ENCODE data around the gene DMC1. TPM values are rescaled to one million over a fixed set of nuclear protein-coding genes. Genes with fewer than 3 reads are reported as not detected.
A peak's percentile ranks its signal among the peaks of the same experiment; 100 is the strongest.
"Not testable (repeated sequence)": the region's sequence is repeated elsewhere in the genome, so short reads cannot be mapped to it uniquely, and the experiment has no call there.

DMC1 gene
- total RNA-seq, result 1 to 10 TPM in 1 of 2 donors, not detected in 1; 3.1 TPM

- H3K4me3 ChIP-seq, result peak within 1 kb of the TSS; percentile 80
- no peaks in the 10 kb centered on the region for H3K9me3 ChIP-seq
- TF ChIP-seq CTCF (IDR thresholded peaks at IDR 0.05), result no peak
- peak; percentile 82 for DNase-seq (ENCODE audit: low spot score)
- H3K4me1 ChIP-seq (ENCODE audit: control insufficient read depth in 1 of 2, low read depth in 2 of 2), result peaks cover 22 to 51% of the 10 kb centered on the region in 2 donors
- no peaks in the 10 kb centered on the region for H3K36me3 ChIP-seq
- no peaks in the 10 kb centered on the region for H3K27me3 ChIP-seq (replicated peaks; ENCODE audit: insufficient read depth)
- ATAC-seq (ENCODE audit: insufficient number of reproducible peaks, low FRiP score, low read depth), result peak; percentile 74
- peak within 1 kb of the TSS; percentile 87 to 88 for H3K27ac ChIP-seq
These were observed at the start of gene DMC1 for GRCh38 chr22:38569972-38570778. DMC1 (minus strand) TSS chr22:38570183; CDS start chr22:38568256, 1,927 bp downstream.

GRCh38 chr22:38618682-38619081 lies 48.7 kb upstream of the DMC1 start:
- Histone ChIP-seq H3K4me1 (ENCODE audit: control insufficient read depth in 1 of 2, low read depth in 2 of 2) (no peaks in the 10 kb centered on the region), H3K9me3 (no peaks in the 10 kb centered on the region), H3K27me3 (replicated peaks; ENCODE audit: insufficient read depth) (no peaks in the 10 kb centered on the region), H3K4me3 (no peak overlapping the region), H3K36me3 (no peaks in the 10 kb centered on the region), H3K27ac (no peak overlapping the region)
- ATAC-seq (ENCODE audit: insufficient number of reproducible peaks, low FRiP score, low read depth) (no peak), DNase-seq (ENCODE audit: low spot score) (no peak)
- TF ChIP-seq CTCF (IDR thresholded peaks at IDR 0.05), result no peak

- Histone ChIP-seq H3K4me1 (ENCODE audit: control insufficient read depth in 1 of 2, low read depth in 2 of 2) (no peaks in the 10 kb centered on the region), H3K27me3 (replicated peaks; ENCODE audit: insufficient read depth) (no peaks in the 10 kb centered on the region), H3K9me3 (no peaks in the 10 kb centered on the region), H3K27ac (no peak overlapping the region), H3K36me3 (no peaks in the 10 kb centered on the region), H3K4me3 (no peak overlapping the region)
- ATAC-seq (ENCODE audit: insufficient number of reproducible peaks, low FRiP score, low read depth), result no peak
- TF ChIP-seq CTCF (IDR thresholded peaks at IDR 0.05), result no peak
- no peak for DNase-seq (ENCODE audit: low spot score)
These were observed 48.3 kb upstream of the DMC1 start for GRCh38 chr22:38618258-38618657.

- H3K36me3 ChIP-seq; H3K27ac ChIP-seq; DNase-seq (ENCODE audit: low spot score); ATAC-seq (ENCODE audit: insufficient number of reproducible peaks, low FRiP score, low read depth); H3K9me3 ChIP-seq; H3K27me3 ChIP-seq (replicated peaks; ENCODE audit: insufficient read depth); H3K4me3 ChIP-seq; H3K4me1 ChIP-seq (ENCODE audit: control insufficient read depth in 1 of 2, low read depth in 2 of 2): not testable (repeated sequence)
These were observed 45.1 kb upstream of the DMC1 start for GRCh38 chr22:38615064-38615405.

GRCh38 chr22:38614332-38615063 lies 44.5 kb upstream of the DMC1 start:
- no peak overlapping the region for H3K27ac ChIP-seq
- ATAC-seq (ENCODE audit: insufficient number of reproducible peaks, low FRiP score, low read depth), result no peak
- H3K4me1 ChIP-seq (ENCODE audit: control insufficient read depth in 1 of 2, low read depth in 2 of 2), result no peaks in the 10 kb centered on the region
- H3K9me3 ChIP-seq, result no peaks in the 10 kb centered on the region
- no peaks in the 10 kb centered on the region for H3K36me3 ChIP-seq
- no peak overlapping the region for H3K4me3 ChIP-seq
- no peak for DNase-seq (ENCODE audit: low spot score)
- no peaks in the 10 kb centered on the region for H3K27me3 ChIP-seq (replicated peaks; ENCODE audit: insufficient read depth)
- TF ChIP-seq CTCF (IDR thresholded peaks at IDR 0.05), result no peak
